ENCODE data around the gene PSMC3.

The PSMC3 gene

DNA sequence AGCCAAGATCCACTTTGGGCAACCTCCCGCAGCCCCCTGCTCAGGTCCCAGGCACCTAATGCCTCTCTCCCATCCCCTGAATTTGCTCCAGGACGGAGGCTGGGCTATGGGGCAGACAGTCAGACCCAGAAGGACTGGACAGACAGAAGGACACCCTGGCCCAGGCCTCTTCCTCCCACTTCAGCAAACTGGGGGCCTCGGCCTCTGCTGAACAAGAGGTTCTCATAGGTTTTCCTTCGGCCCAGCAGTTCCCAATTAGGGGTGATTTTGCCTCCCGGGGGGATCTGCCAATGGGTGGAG is 51.6 kb downstream of the PSMC3 start:
- no peak for DNase-seq

- DNase-seq: peak; percentile 63 to 93
These were observed 52.1 kb downstream of the PSMC3 start for GRCh38 chr11:47373876-47374719.

- no peak for DNase-seq
These were observed 53.8 kb downstream of the PSMC3 start for GRCh38 chr11:47372422-47372821.

DNA sequence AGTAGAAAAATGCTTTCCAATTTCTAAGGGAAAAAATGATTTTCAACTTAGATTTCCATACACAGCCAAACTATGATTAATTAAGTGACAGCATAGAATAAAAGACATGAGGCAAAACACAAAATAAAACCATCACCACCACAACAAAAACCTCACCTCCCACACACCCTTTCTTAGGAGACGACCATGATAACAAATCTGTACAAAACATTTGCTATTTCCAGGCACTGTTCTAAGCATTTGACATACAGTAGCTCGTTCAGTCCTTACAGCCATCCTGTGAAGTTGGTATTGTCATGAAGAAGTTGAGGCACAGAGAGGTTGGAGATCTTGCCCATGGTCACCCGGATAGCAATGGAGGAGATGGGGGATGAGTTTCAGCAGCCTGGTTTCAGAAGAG is 56.6 kb downstream of the PSMC3 start:
- no peak for DNase-seq
